ENCODE results near the gene FMNL1.
"Not testable (repeated sequence)": the region's sequence is repeated elsewhere in the genome, so short reads cannot be mapped to it uniquely, and the experiment has no call there.

FMNL1 gene

GRCh38 chr17:45221081-45222013, at the start of gene FMNL1:
Gene FMNL1, plus strand, starts transcription at chr17:45221885. Its CDS starts 240 bp downstream, at chr17:45222125.
- peak; percentile 45 for DNase-seq

- no peak for DNase-seq
These were observed 49.5 kb upstream of the FMNL1 start for GRCh38 chr17:45172232-45172540.

- peak; percentile 27 for DNase-seq
These were observed 49.0 kb upstream of the FMNL1 start for GRCh38 chr17:45172541-45173286.

GRCh38 chr17:45175759-45176115, 45.9 kb upstream of the FMNL1 start:
- DNase-seq: no peak

- DNase-seq: no peak
These were observed 44.1 kb upstream of the FMNL1 start for GRCh38 chr17:45177563-45177962.

GRCh38 chr17:45184144-45184543, 37.5 kb upstream of the FMNL1 start:
- DNase-seq: no peak

- DNase-seq: no peak
These were observed 34.8 kb upstream of the FMNL1 start for GRCh38 chr17:45186801-45187354.

- DNase-seq: no peak
These were observed 32.7 kb upstream of the FMNL1 start for GRCh38 chr17:45189009-45189408.

GRCh38 chr17:45190503-45191255, 31.0 kb upstream of the FMNL1 start:
- DNase-seq: no peak

- no peak for DNase-seq
These were observed 26.3 kb upstream of the FMNL1 start for GRCh38 chr17:45195424-45195823.

- no peak for DNase-seq
These were observed 24.6 kb upstream of the FMNL1 start for GRCh38 chr17:45197108-45197507.

- peak; percentile 65 for DNase-seq
These were observed 23.9 kb upstream of the FMNL1 start for GRCh38 chr17:45197555-45198334.

- no peak for DNase-seq
These were observed 21.0 kb upstream of the FMNL1 start for GRCh38 chr17:45200701-45201100.

- DNase-seq: no peak
These were observed 20.2 kb upstream of the FMNL1 start for GRCh38 chr17:45201457-45201856.

- not testable (repeated sequence) for DNase-seq
These were observed 19.8 kb upstream of the FMNL1 start for GRCh38 chr17:45201880-45202279.

GRCh38 chr17:45218895-45219661, 2.6 kb upstream of the FMNL1 start:
- DNase-seq: peak; percentile 79

- no peak for DNase-seq
These were observed 1.6 kb upstream of the FMNL1 start for GRCh38 chr17:45220079-45220478.

GRCh38 chr17:45222014-45222288, 266 bp downstream of the FMNL1 start:
- DNase-seq: no peak

- no peak for DNase-seq
These were observed 757 bp downstream of the FMNL1 start for GRCh38 chr17:45222289-45222995.

GRCh38 chr17:45222996-45223538, 1.4 kb downstream of the FMNL1 start:
- DNase-seq: no peak
